Ovary (tissue), 3 donors: Measurements from ENCODE around the gene DERA.

ENCODE experiments used
- CTCF ChIP-seq, 3 donors: fragments of 450-650 bp in 2 of 3; fragments of 200-600 bp in 1 of 3; IDR thresholded peaks; one replicate each; pipeline versions ENCODE4 v1.5.1 to v1.8.0; 2016 to 2022; ENCODE audit warnings: antibody characterized with exemption in 3 of 3, mild to moderate bottlenecking in 1 of 3
- POLR2A ChIP-seq: fragments of 450-650 bp; IDR thresholded peaks from one replicate; pipeline ENCODE4 v1.6.1; 2017; ENCODE audit warnings: antibody characterized with exemption, mild to moderate bottlenecking, moderate library complexity
- donor health status: DM: no; HTN: no; CAD: no.

GRCh38 chr12:16086942-16087341, 175.8 kb downstream of the DERA start:
- TF ChIP-seq POLR2A (no peak), CTCF (IDR thresholded peaks at IDR 0.05) (no peak)
